OCI-LY7 (cell line): Measurements from ENCODE around the gene ASXL2. TPM values are rescaled to one million over a fixed set of nuclear protein-coding genes. Genes with fewer than 3 reads are reported as not detected.

Experiments used
- BruUV-seq: library from RNA; stranded (reverse); fragments of 400-500 nt; replicated peaks from 2 replicates; lab custom pipeline; 2021; lab: Mats Ljungman, UMichigan
- CTCF ChIA-PET: fragments of 300-600 bp; sonication (Branson Sonifier 250); formaldehyde crosslinking; loops from one replicate; lab custom pipeline; 2022; ENCODE audit warnings: antibody characterized with exemption; ENCODE audit not compliant: unreplicated experiment; lab: Charles Lee
- POLR2A ChIA-PET: fragments of 300-600 bp; sonication (Branson Sonifier 250); formaldehyde crosslinking; loops from one replicate; lab custom pipeline; 2022; ENCODE audit warnings: antibody characterized with exemption; lab: Charles Lee
- DNase-seq: peaks from one replicate; pipeline ENCODE4 v3.0.0-alpha.2; 2015; ENCODE audit warnings: low spot score
- H2AFZ ChIP-seq: fragments of 200-600 bp; sonication (generic), shearing (Covaris generic); 2 replicates; pipeline ENCODE4 v1.6.1; 2014; ENCODE audit warnings: mild to moderate bottlenecking, antibody characterized with exemption, low read length, moderate library complexity
- H3K27ac ChIP-seq: fragments of 200-600 bp; sonication (generic); 2 replicates; pipeline ENCODE4 v1.5.1; 2014; ENCODE audit warnings: mixed run types, low read depth, mild to moderate bottlenecking, moderate library complexity, low read length, inconsistent platforms; ENCODE audit not compliant: poor library complexity, severe bottlenecking
- H3K36me3 ChIP-seq: fragments of 200-600 bp; sonication (generic); 2 replicates; pipeline ENCODE4 v1.6.1; 2014; ENCODE audit warnings: mild to moderate bottlenecking, antibody characterized with exemption, low read length, moderate library complexity, mixed read lengths; ENCODE audit not compliant: insufficient read depth
- H3K4me1 ChIP-seq: fragments of 200-600 bp; sonication (generic); 2 replicates; pipeline ENCODE4 v1.5.1; 2014; ENCODE audit warnings: mild to moderate bottlenecking, low read length; ENCODE audit not compliant: insufficient read depth, poor library complexity, severe bottlenecking
- H3K4me2 ChIP-seq: fragments of 200-600 bp; sonication (generic); 2 replicates; pipeline ENCODE4 v1.6.1; 2014; ENCODE audit warnings: mild to moderate bottlenecking, low read length
- H3K4me3 ChIP-seq: fragments of 200-600 bp; sonication (generic); 2 replicates; pipeline ENCODE4 v1.5.1; 2014; ENCODE audit warnings: mild to moderate bottlenecking, low read depth, low read length; ENCODE audit not compliant: poor library complexity, severe bottlenecking
- H3K79me2 ChIP-seq: fragments of 200-600 bp; sonication (generic); 2 replicates; pipeline ENCODE4 v1.6.1; 2016; ENCODE audit warnings: low read depth, mild to moderate bottlenecking, low read length, moderate library complexity, mixed read lengths; ENCODE audit not compliant: insufficient read depth
- H3K9me2 ChIP-seq: fragments of 200-600 bp; sonication (generic); 2 replicates; pipeline ENCODE4 v1.6.1; 2016; ENCODE audit warnings: mild to moderate bottlenecking, low read length, mixed read lengths; ENCODE audit not compliant: insufficient read depth
- H3K9me3 ChIP-seq: fragments of 200-600 bp; sonication (generic); 2 replicates; pipeline ENCODE4 v1.6.1; 2014; ENCODE audit warnings: mild to moderate bottlenecking, mixed run types, low read length, mixed read lengths
- H4K20me1 ChIP-seq: fragments of 200-600 bp; sonication (generic); 2 replicates; pipeline ENCODE4 v1.6.1; 2014; ENCODE audit warnings: mild to moderate bottlenecking, antibody characterized with exemption, low read length, moderate library complexity, mixed read lengths; ENCODE audit not compliant: insufficient read depth
- CTCF ChIP-seq: fragments of 200-600 bp; sonication (generic); conservative IDR thresholded peaks from 2 replicates; pipeline ENCODE4 v1.5.1; 2014; ENCODE audit warnings: mild to moderate bottlenecking, antibody characterized with exemption, low read length, moderate library complexity, mixed read lengths
- EZH2phosphoT487 ChIP-seq: fragments of 200-600 bp; sonication (generic); IDR thresholded peaks from 2 replicates; pipeline ENCODE4 v1.6.1; 2018; ENCODE audit warnings: low read depth, borderline replicate concordance, mild to moderate bottlenecking, mixed run types, antibody characterized with exemption, low read length, moderate library complexity, mixed read lengths
- intact Hi-C: fragments of 100-400 bp; cut with micrococcal nuclease; formaldehyde crosslinking; loops from one replicate; pipeline ENCODE4 v1.10.0; 2022; ENCODE audit not compliant: unreplicated experiment
- total RNA-seq, 2 experiments: library from RNA; depleted of rRNA in 1 of 2; stranded (reverse); fragments of >200 nt in 1 of 2; shearing (Covaris generic) in 1 of 2; gene quantifications; 2 replicates each; pipeline ENCODE4 v1.2.3, GENCODE V29; 2014 to 2022

Gene ASXL2
- total RNA-seq, 2 experiments from 2014 or later = 12.4 to 31.8 TPM

DNA sequence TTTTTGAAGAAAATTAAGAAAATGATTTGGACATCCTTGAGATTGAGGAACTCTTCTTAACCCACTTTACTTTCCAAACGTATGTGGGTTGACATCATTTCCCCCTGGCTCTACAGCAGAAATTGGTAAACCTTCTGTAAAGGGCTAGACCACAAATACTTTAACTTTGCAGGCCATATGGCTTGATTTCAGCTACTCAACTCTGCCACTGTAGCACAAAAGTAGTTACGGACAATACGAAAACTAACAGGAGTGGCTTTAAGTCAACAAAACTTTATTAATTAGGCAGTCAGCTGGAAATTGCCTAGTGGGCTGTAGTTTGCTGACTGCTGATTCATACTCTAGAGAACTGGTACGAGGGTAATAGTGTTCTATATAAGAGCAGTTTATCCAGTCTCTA, 121.8 kb downstream of the ASXL2 start:
- H3K9me2 ChIP-seq = no peaks in the 10 kb centered on the region

DNA sequence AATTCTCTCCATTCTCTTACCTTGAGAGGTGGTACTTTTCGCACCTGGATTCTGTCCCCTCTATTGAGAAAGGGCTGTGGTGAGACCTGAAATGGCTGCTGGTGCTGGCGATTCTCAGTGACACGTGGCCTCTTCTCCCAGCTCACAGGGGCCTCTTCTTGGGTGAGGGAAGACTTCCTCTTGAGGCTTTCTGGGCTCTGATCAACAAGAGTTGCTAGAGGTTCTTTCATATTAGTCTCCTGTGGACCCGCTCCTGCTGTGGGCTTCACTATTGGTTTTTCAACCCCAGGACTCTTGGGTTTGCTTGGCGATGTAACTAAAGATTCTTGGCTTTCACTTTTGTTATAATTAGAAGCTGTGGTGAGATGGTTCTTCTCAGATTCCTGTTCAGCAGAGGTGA, 128.6 kb downstream of the ASXL2 start:
- Histone ChIP-seq H4K20me1 (no peaks in the 10 kb centered on the region), H3K36me3 (peaks cover 70% of the 10 kb centered on the region), H3K9me3 (no peaks in the 10 kb centered on the region), H2AFZ (no peak overlapping the region), H3K4me3 (no peak overlapping the region), H3K4me2 (no peak overlapping the region), H3K4me1 (peaks cover 5% of the 10 kb centered on the region), H3K9me2 (no peaks in the 10 kb centered on the region), H3K79me2 (no peaks in the 10 kb centered on the region), H3K27ac (no peak overlapping the region)
- TF ChIP-seq EZH2phosphoT487 (no peak), CTCF (no peak)
- ChIA-PET POLR2A (interaction anchor here (0.5 to 0.7 kb wide), 2 partner anchors 41 to 157 kb away, joined by 4 to 5 read pairs; no protein-coding TSS in a partner anchor), CTCF (no interaction called here)
- intact Hi-C loops = no loop called here
- no peak for DNase-seq
- BruUV-seq = TSS peak; percentile 59

More for the DNA sequence above, 121.8 kb downstream of the ASXL2 start:
- no peak overlapping the region for H3K4me3 ChIP-seq
- no peaks in the 10 kb centered on the region for H3K79me2 ChIP-seq
- H4K20me1 ChIP-seq = no peaks in the 10 kb centered on the region
- no peak overlapping the region for H2AFZ ChIP-seq
- no peak for TF ChIP-seq CTCF
- TF ChIP-seq EZH2phosphoT487 = no peak
- CTCF ChIA-PET = no interaction called here
- intact Hi-C loops = no loop called here
- peaks cover 72% of the 10 kb centered on the region for H3K36me3 ChIP-seq
- DNase-seq = no peak
- H3K4me2 ChIP-seq = no peak overlapping the region
- no peaks in the 10 kb centered on the region for H3K9me3 ChIP-seq
- H3K27ac ChIP-seq = no peak overlapping the region
- BruUV-seq = no TSS peak
- POLR2A ChIA-PET = interaction anchor here (0.9 kb wide), 1 partner anchor 11 kb away, joined by 3 read pairs; no protein-coding TSS in a partner anchor
- H3K4me1 ChIP-seq = no peaks in the 10 kb centered on the region

GRCh38 chr2:25744055-25744454, 134.2 kb downstream of the ASXL2 start:
- Histone ChIP-seq H3K4me2 (peak overlapping the region; percentile 57), H3K4me3 (no peak overlapping the region), H3K79me2 (no peaks in the 10 kb centered on the region), H3K9me2 (no peaks in the 10 kb centered on the region), H3K27ac (peak overlapping the region; percentile 72), H3K4me1 (peaks cover 32% of the 10 kb centered on the region), H3K9me3 (no peaks in the 10 kb centered on the region), H4K20me1 (no peaks in the 10 kb centered on the region), H3K36me3 (peaks cover 60% of the 10 kb centered on the region), H2AFZ (no peak overlapping the region)
- DNase-seq = no peak
- no peak for TF ChIP-seq EZH2phosphoT487
- no peak for TF ChIP-seq CTCF
- ChIA-PET POLR2A (interaction anchor here (0.6 to 2.3 kb wide), 5 partner anchors 10 to 1151 kb away, joined by 3 to 13 read pairs (median 3); no protein-coding TSS in a partner anchor), CTCF (no interaction called here)
- no TSS peak for BruUV-seq
- intact Hi-C loops = no loop called here
